Progenitor cell of endocrine pancreas (in vitro differentiated cells): ENCODE measurements around the gene ADGRG6. TPM values are rescaled to one million over a fixed set of nuclear protein-coding genes. Genes with fewer than 3 reads are reported as not detected.

Experiments used
- DNase-seq: peaks from one replicate; pipeline ENCODE4 v3.0.0; 2021; ENCODE audit warnings: low spot score; ENCODE audit not compliant: unreplicated experiment
- H3K27ac Mint-ChIP-seq: 2 replicates; pipeline ENCODE4 v1.8.0; 2021; ENCODE audit warnings: mild to moderate bottlenecking, moderate library complexity, mixed read lengths
- H3K27me3 Mint-ChIP-seq: 2 replicates; pipeline ENCODE4 v1.8.0; 2021; ENCODE audit warnings: mixed read lengths
- H3K36me3 Mint-ChIP-seq: 2 replicates; pipeline ENCODE4 v1.8.0; 2022; ENCODE audit warnings: mixed read lengths; ENCODE audit not compliant: insufficient read depth
- H3K4me1 Mint-ChIP-seq: 2 replicates; pipeline ENCODE4 v1.8.0; 2021; ENCODE audit warnings: low read depth, mixed read lengths
- H3K4me3 Mint-ChIP-seq: 2 replicates; pipeline ENCODE4 v1.8.0; 2021; ENCODE audit warnings: low read depth, mild to moderate bottlenecking, moderate library complexity, mixed read lengths
- H3K9me3 Mint-ChIP-seq: 2 replicates; pipeline ENCODE4 v1.8.0; 2021; ENCODE audit warnings: low read depth, mixed read lengths
- CTCF ChIP-seq: fragments of 200-600 bp; sonication (generic); IDR thresholded peaks from one replicate; pipeline ENCODE4 v1.5.0; 2021; ENCODE audit warnings: antibody characterized with exemption, mild to moderate bottlenecking; ENCODE audit not compliant: unreplicated experiment
- total RNA-seq: library from RNA; stranded (reverse); gene quantifications from 2 replicates; pipeline ENCODE4 v1.2.1, GENCODE V29; 2021

ADGRG6 gene
- total RNA-seq, 1 donor from 2014 or later: 126 TPM

GRCh38 chr6:142400495-142400894 is 98.7 kb downstream of the ADGRG6 start:
- Mint-ChIP-seq H3K36me3 (peaks cover 22% of the 10 kb centered on the region), H3K27me3 (no peaks in the 10 kb centered on the region), H3K4me1 (peaks cover 23% of the 10 kb centered on the region), H3K4me3 (no peak overlapping the region), H3K27ac (peak overlapping the region; percentile 2), H3K9me3 (no peaks in the 10 kb centered on the region)
- DNase-seq: no peak
- TF ChIP-seq CTCF: no peak

GRCh38 chr6:142401838-142402237 is 100.0 kb downstream of the ADGRG6 start:
- Mint-ChIP-seq H3K36me3 (peaks cover 19% of the 10 kb centered on the region), H3K27ac (no peak overlapping the region), H3K4me3 (no peak overlapping the region), H3K27me3 (no peaks in the 10 kb centered on the region), H3K9me3 (no peaks in the 10 kb centered on the region), H3K4me1 (peaks cover 24% of the 10 kb centered on the region)
- DNase-seq: no peak
- TF ChIP-seq CTCF: no peak

GRCh38 chr6:142404751-142405150 is 102.9 kb downstream of the ADGRG6 start:
- no peaks in the 10 kb centered on the region for H3K9me3 Mint-ChIP-seq

GRCh38 chr6:142406131-142406530 is 104.3 kb downstream of the ADGRG6 start:
- no peaks in the 10 kb centered on the region for H3K9me3 Mint-ChIP-seq
- H3K4me1 Mint-ChIP-seq: peaks cover 17% of the 10 kb centered on the region
- no peak for DNase-seq
- no peaks in the 10 kb centered on the region for H3K27me3 Mint-ChIP-seq
- H3K4me3 Mint-ChIP-seq: no peak overlapping the region
- no peak for TF ChIP-seq CTCF
- no peak overlapping the region for H3K27ac Mint-ChIP-seq
- peaks cover 20% of the 10 kb centered on the region for H3K36me3 Mint-ChIP-seq

More at GRCh38 chr6:142404751-142405150, 102.9 kb downstream of the ADGRG6 start:
- H3K4me1 Mint-ChIP-seq: peaks cover 24% of the 10 kb centered on the region
- H3K36me3 Mint-ChIP-seq: peaks cover 19% of the 10 kb centered on the region
- DNase-seq: no peak
- no peak for TF ChIP-seq CTCF
- H3K4me3 Mint-ChIP-seq: no peak overlapping the region
- no peaks in the 10 kb centered on the region for H3K27me3 Mint-ChIP-seq
- peak overlapping the region; percentile 73 for H3K27ac Mint-ChIP-seq

GRCh38 chr6:142407685-142408273 is 106.0 kb downstream of the ADGRG6 start:
- H3K4me3 Mint-ChIP-seq: no peak overlapping the region
- no peaks in the 10 kb centered on the region for H3K9me3 Mint-ChIP-seq
- peaks cover 17% of the 10 kb centered on the region for H3K4me1 Mint-ChIP-seq
- H3K36me3 Mint-ChIP-seq: peaks cover 14% of the 10 kb centered on the region
- no peak overlapping the region for H3K27ac Mint-ChIP-seq
- no peak for TF ChIP-seq CTCF
- DNase-seq: no peak
- H3K27me3 Mint-ChIP-seq: no peaks in the 10 kb centered on the region
